Astrocyte of the cerebellum (primary cell): ENCODE measurements around the gene ADNP.
"Not testable (repeated sequence)": the region's sequence is repeated elsewhere in the genome, so short reads cannot be mapped to it uniquely, and the experiment has no call there.

Experiments used
- DNase-seq: peaks from one replicate; pipeline ENCODE4 v3.0.0-alpha.2; 2011; ENCODE audit warnings: low read depth
- H3K4me3 ChIP-seq: 2 replicates; pipeline ENCODE4 v1.5.1; 2011; ENCODE audit warnings: mild to moderate bottlenecking, low read depth, low read length, moderate library complexity
- CTCF ChIP-seq: IDR thresholded peaks from 2 replicates; pipeline ENCODE4 v1.5.1; 2012; ENCODE audit warnings: low read length, low read depth, moderate library complexity, mild to moderate bottlenecking; ENCODE audit errors: missing control alignments
- in situ Hi-C: cut with HindIII; loops from 2 replicates; pipeline ENCODE4 v1.10.0; 2017; ENCODE audit warnings: low sequenced_read_pairs

The ADNP gene

DNA sequence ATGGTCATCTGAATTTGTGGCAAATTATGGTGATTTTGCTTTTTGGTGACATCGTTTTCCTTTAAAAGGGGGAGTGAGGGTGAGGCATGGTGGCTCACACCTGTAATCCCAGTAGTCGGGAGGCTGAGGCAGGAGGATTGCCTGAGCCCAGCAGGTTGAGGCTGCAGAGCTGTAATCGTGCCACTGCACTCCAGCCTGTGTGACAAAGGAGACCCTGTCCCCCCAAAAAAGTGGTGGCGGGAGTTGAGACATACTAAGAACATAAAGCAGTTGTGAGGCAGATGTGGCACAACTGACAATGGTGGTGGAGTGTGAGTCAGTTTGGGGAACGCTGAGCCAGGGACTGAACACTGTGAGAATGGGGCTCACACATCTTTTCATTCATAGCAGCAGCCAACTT lies 45.5 kb downstream of the ADNP start:
- no peak for TF ChIP-seq CTCF
- in situ Hi-C loops, result loop anchor here (5.0 kb wide), 1 partner anchor 73 kb away; no protein-coding TSS in a partner anchor

GRCh38 chr20:50885068-50885467 lies 46.2 kb downstream of the ADNP start:
- in situ Hi-C loops, result loop anchor here (5.0 kb wide), 1 partner anchor 73 kb away; no protein-coding TSS in a partner anchor
- no peak overlapping the region for H3K4me3 ChIP-seq
- DNase-seq, result no peak
- no peak for TF ChIP-seq CTCF

More for the DNA sequence above, 45.5 kb downstream of the ADNP start:
- no peak overlapping the region for H3K4me3 ChIP-seq
- no peak for DNase-seq

DNA sequence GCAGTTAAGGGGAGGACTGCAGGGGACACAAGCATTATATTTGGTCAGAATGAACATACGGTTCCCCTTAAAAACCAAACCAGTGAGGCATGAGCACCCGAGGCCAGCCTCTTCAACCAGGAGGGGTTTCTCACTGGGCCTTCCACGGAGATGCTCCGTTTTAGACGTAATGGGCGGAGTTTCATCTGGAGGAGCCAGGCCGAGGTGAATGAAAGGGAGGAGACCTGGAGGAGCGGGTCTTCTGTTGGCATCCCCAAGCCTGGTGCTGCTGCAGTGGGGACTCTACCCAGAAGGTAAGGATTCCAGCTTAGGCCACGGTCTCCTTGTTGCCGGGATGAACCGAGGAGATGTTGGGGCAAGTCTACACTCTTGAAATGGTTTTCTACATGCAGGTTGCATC lies 47.4 kb downstream of the ADNP start:
- H3K4me3 ChIP-seq, result no peak overlapping the region
- in situ Hi-C loops, result no loop called here
- no peak for TF ChIP-seq CTCF
- no peak for DNase-seq

- DNase-seq, in situ Hi-C loops: not testable (repeated sequence)
Measured at GRCh38 chr20:50881759-50882424, 49.3 kb downstream of the ADNP start.

DNA sequence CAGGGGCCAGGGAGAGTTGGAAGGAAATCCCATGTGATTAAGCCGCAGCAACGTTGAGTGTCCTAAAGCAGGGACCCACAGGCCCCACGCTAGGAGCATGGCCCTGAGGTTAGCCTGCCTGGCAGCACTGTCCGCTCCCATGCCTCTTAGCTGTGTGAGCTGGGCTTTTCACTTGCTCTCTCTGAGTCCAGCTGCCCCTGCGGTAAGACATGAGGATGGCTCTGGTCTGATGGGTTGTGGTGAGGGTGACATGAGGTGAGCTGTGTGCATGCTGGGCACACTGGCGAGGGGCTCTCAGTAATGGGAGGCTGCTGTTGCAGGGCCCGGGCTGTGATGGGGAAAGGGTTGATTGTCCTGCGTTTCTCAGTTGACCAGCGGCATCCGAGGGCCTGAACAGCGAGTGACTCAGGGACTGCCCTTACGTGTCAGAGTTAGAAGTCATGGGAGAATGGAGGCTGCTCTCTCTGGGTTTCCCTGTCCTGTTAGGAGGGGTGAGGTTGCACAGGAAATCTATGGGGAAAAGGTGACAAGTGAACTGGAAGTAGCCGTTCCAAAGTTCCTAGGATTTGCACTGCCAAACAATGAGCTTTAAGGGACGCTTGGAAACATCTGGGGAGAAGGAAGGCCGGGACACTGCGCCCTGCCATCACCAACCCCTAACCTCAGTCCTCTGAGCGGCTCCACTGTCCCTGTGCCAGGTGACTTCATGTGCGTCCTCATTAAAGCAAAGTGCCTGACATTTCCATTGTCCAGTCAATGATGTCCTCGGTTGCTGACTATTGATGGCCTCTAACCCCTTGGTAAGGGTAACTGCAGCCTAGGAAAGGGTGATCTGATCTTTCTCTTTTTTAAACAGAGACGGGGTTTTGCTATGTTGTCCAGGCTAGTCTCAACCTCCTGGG lies 51.3 kb downstream of the ADNP start:
- no peak for TF ChIP-seq CTCF
- in situ Hi-C loops, result no loop called here
- DNase-seq, result no peak
- no peak overlapping the region for H3K4me3 ChIP-seq

More at GRCh38 chr20:50881759-50882424, 49.3 kb downstream of the ADNP start:
- H3K4me3 ChIP-seq, result not testable (repeated sequence)

- in situ Hi-C loops, result no loop called here
- no peak overlapping the region for H3K4me3 ChIP-seq
- DNase-seq, result no peak
- TF ChIP-seq CTCF, result no peak
Measured at GRCh38 chr20:50877232-50877743, 53.9 kb downstream of the ADNP start.
